ENCODE results near the gene DOK3. TPM values are rescaled to one million over a fixed set of nuclear protein-coding genes. Genes with fewer than 3 reads are reported as not detected.

DOK3 gene
- total RNA-seq, 4 donors from 2014 or later = 2.1 to 52.0 (median 5.5) TPM

- Histone ChIP-seq H3K9me3 (no peaks in the 10 kb centered on the region), H3K4me3 (no peak overlapping the region), H3K27me3 (no peaks in the 10 kb centered on the region), H3K4me1 (peaks cover 0 to 32% (median 4%) of the 10 kb centered on the region in 4 donors), H3K27ac (no peak overlapping the region), H3K36me3 (peaks cover 0 to 12% (median 0%) of the 10 kb centered on the region in 3 donors)
- DNase-seq = no peak
- TF ChIP-seq POLR2A (IDR thresholded peaks at IDR 0.05) = no peak
- no peak for TF ChIP-seq CTCF (IDR thresholded peaks at IDR 0.05)
These were observed 38.9 kb upstream of the DOK3 start for GRCh38 chr5:177548495-177548894.

- Histone ChIP-seq H3K4me1 (peaks cover 0 to 24% (median under 1%) of the 10 kb centered on the region in 4 donors), H3K9me3 (no peaks in the 10 kb centered on the region), H3K36me3 (peaks cover 0 to 12% (median 0%) of the 10 kb centered on the region in 3 donors), H3K4me3 (no peak overlapping the region), H3K27ac (no peak overlapping the region), H3K27me3 (no peaks in the 10 kb centered on the region)
- TF ChIP-seq POLR2A (IDR thresholded peaks at IDR 0.05) (no peak), CTCF (IDR thresholded peaks at IDR 0.05) (no peak)
- no peak for DNase-seq
These were observed 38.1 kb upstream of the DOK3 start for GRCh38 chr5:177547736-177548135.

GRCh38 chr5:177546258-177546741 is 36.7 kb upstream of the DOK3 start:
- DNase-seq = no peak
- TF ChIP-seq CTCF (IDR thresholded peaks at IDR 0.05) = no peak
- TF ChIP-seq POLR2A (IDR thresholded peaks at IDR 0.05) = no peak
- peaks cover 0 to under 1% (median 0%) of the 10 kb centered on the region in 3 donors for H3K36me3 ChIP-seq
- no peak overlapping the region for H3K4me3 ChIP-seq
- H3K27ac ChIP-seq = peak overlapping the region; percentile 33 to 80 (median 68)
- H3K27me3 ChIP-seq = no peaks in the 10 kb centered on the region
- H3K4me1 ChIP-seq = peaks cover 0 to 18% (median 0%) of the 10 kb centered on the region in 4 donors
- no peaks in the 10 kb centered on the region for H3K9me3 ChIP-seq

- TF ChIP-seq CTCF (IDR thresholded peaks at IDR 0.05) (no peak), POLR2A (IDR thresholded peaks at IDR 0.05) (no peak)
- Histone ChIP-seq H3K27ac (peak overlapping the region; percentile 33 to 80 (median 68)), H3K4me3 (no peak overlapping the region), H3K4me1 (peaks cover 0 to 18% (median 0%) of the 10 kb centered on the region in 4 donors), H3K27me3 (no peaks in the 10 kb centered on the region), H3K9me3 (no peaks in the 10 kb centered on the region), H3K36me3 (no peaks in the 10 kb centered on the region)
- peak in 1 of 3 donors; percentile 76 for DNase-seq
These were observed 36.0 kb upstream of the DOK3 start for GRCh38 chr5:177545487-177546257.

- H3K4me1 ChIP-seq = peaks cover 0 to 20% (median 0%) of the 10 kb centered on the region in 4 donors
- DNase-seq = no peak
- peaks cover 0 to 10% (median 0%) of the 10 kb centered on the region in 3 donors for H3K36me3 ChIP-seq
- H3K27ac ChIP-seq = no peak overlapping the region
- H3K27me3 ChIP-seq = no peaks in the 10 kb centered on the region
- H3K4me3 ChIP-seq = no peak overlapping the region
- no peak for TF ChIP-seq CTCF (IDR thresholded peaks at IDR 0.05)
- TF ChIP-seq POLR2A (IDR thresholded peaks at IDR 0.05) = no peak
- no peaks in the 10 kb centered on the region for H3K9me3 ChIP-seq
These were observed 33.3 kb upstream of the DOK3 start for GRCh38 chr5:177542816-177543465.
